B cell (primary cell): ENCODE results near the gene TEP1. TPM values are rescaled to one million over a fixed set of nuclear protein-coding genes. Genes with fewer than 3 reads are reported as not detected.

ENCODE experiments used
- ATAC-seq: fragments of 200-7000 bp; cut with Tn5 transposase; one replicate; pipeline ENCODE4 v1.10.0; 2021; ENCODE audit warnings: low read depth, mild to moderate bottlenecking, moderate number of reproducible peaks, moderate library complexity
- CTCF ChIA-PET: fragments of 350-600 bp; sonication (Branson Sonifier 250); formaldehyde crosslinking; loops from one replicate; lab custom pipeline; 2021; ENCODE audit warnings: antibody characterized with exemption, inconsistent platforms; lab: Charles Lee
- POLR2A ChIA-PET: fragments of 350-600 bp; sonication (Branson Sonifier 250); formaldehyde crosslinking; loops from one replicate; lab custom pipeline; 2021; ENCODE audit warnings: antibody characterized with exemption; lab: Charles Lee
- DNase-seq: peaks from one replicate; pipeline ENCODE4 v3.0.0; 2013
- H2AFZ ChIP-seq: 2 replicates; pipeline ENCODE4 v1.6.1; 2012; ENCODE audit warnings: mild to moderate bottlenecking, low read depth, low read length; ENCODE audit not compliant: insufficient read depth, poor library complexity, severe bottlenecking
- H3K27ac ChIP-seq, 2 donors: 1 replicate in 1 of 2; 2 replicates in 1 of 2; pipeline ENCODE4 v1.5.1; 2012 to 2013; ENCODE audit warnings: low read length in 2 of 2, mild to moderate bottlenecking in 2 of 2, moderate library complexity in 1 of 2
- H3K27me3 ChIP-seq, 4 experiments: fragments of 200-600 bp in 1 of 4; sonication (generic) in 1 of 4; replicated peaks in 1 of 4; 1 replicate in 2 of 4; 2 replicates in 2 of 4; pipeline versions ENCODE4 v1.6.1 to v1.7.0; 2013 to 2016; ENCODE audit warnings: low read length in 3 of 4, mild to moderate bottlenecking in 2 of 4, mixed read lengths in 1 of 4, moderate library complexity in 1 of 4; ENCODE audit not compliant: insufficient read depth in 4 of 4, control insufficient read depth in 3 of 4; ENCODE audit errors: control extremely low read depth in 1 of 4
- H3K36me3 ChIP-seq, 2 experiments: replicated peaks in 1 of 2; 1 replicate in 1 of 2; 2 replicates in 1 of 2; pipeline versions ENCODE4 v1.6.1 to v1.7.1; 2013; ENCODE audit warnings: low read length in 1 of 2; ENCODE audit not compliant: insufficient read depth in 2 of 2, control insufficient read depth in 1 of 2; ENCODE audit errors: control extremely low read depth in 1 of 2, extremely low read depth in 1 of 2
- H3K4me1 ChIP-seq, 2 donors: fragments of 200-600 bp in 1 of 2; sonication (generic) in 1 of 2; 1 replicate in 1 of 2; 2 replicates in 1 of 2; pipeline versions ENCODE4 v1.5.1 to v1.6.1; 2013 to 2017; ENCODE audit warnings: low read length in 2 of 2; ENCODE audit not compliant: control insufficient read depth in 2 of 2, insufficient read depth in 2 of 2
- H3K4me2 ChIP-seq: replicated peaks from 2 replicates; pipeline ENCODE3; 2012; ENCODE audit warnings: mild to moderate bottlenecking, low read depth, low read length; ENCODE audit not compliant: poor library complexity, severe bottlenecking
- H3K4me3 ChIP-seq, 5 experiments: fragments of 200-600 bp in 1 of 5; sonication (generic) in 1 of 5; 1 replicate in 3 of 5; 2 replicates in 2 of 5; pipeline versions ENCODE4 v1.5.1 to v1.7.0; 2011 to 2016; ENCODE audit warnings: low read length in 4 of 5, mild to moderate bottlenecking in 4 of 5, low read depth in 2 of 5, control low read depth in 1 of 5, moderate library complexity in 1 of 5; ENCODE audit not compliant: insufficient read depth in 1 of 5; ENCODE audit errors: control extremely low read depth in 1 of 5, extremely low read depth in 1 of 5
- H3K79me2 ChIP-seq: fragments of 200-600 bp; sonication (generic); one replicate; pipeline ENCODE4 v1.6.0; 2016; ENCODE audit warnings: low read length; ENCODE audit not compliant: control insufficient read depth, insufficient read depth
- H3K9ac ChIP-seq: fragments of 200-600 bp; sonication (generic); 2 replicates; pipeline ENCODE4 v1.6.1; 2017; ENCODE audit warnings: mild to moderate bottlenecking, low read length, moderate library complexity
- H3K9me3 ChIP-seq, 3 donors: one replicate each; pipeline versions ENCODE4 v1.6.1 to v1.7.1; 2013; ENCODE audit warnings: low read length in 2 of 3; ENCODE audit not compliant: control insufficient read depth in 2 of 3, insufficient read depth in 1 of 3; ENCODE audit errors: control extremely low read depth in 1 of 3
- H4K20me1 ChIP-seq: 2 replicates; pipeline ENCODE4 v1.6.0; 2012; ENCODE audit warnings: mild to moderate bottlenecking, low read length; ENCODE audit not compliant: insufficient read depth, control insufficient read depth, poor library complexity, severe bottlenecking
- H3K27ac Mint-ChIP-seq: one replicate; pipeline ENCODE4 v1.8.0; 2021; ENCODE audit warnings: mixed read lengths
- H3K27me3 Mint-ChIP-seq: one replicate; pipeline ENCODE4 v1.8.0; 2021; ENCODE audit warnings: mixed read lengths
- H3K4me1 Mint-ChIP-seq: one replicate; pipeline ENCODE4 v1.8.0; 2021; ENCODE audit warnings: mixed read lengths
- H3K4me3 Mint-ChIP-seq: one replicate; pipeline ENCODE4 v1.8.0; 2021; ENCODE audit warnings: mixed read lengths
- H3K9me3 Mint-ChIP-seq: one replicate; pipeline ENCODE4 v1.8.0; 2022; ENCODE audit warnings: mixed read lengths; ENCODE audit not compliant: insufficient read depth
- CTCF ChIP-seq: fragments of 200-600 bp; IDR thresholded peaks from one replicate; pipeline ENCODE4 v1.8.0; 2022; ENCODE audit warnings: antibody characterized with exemption, mild to moderate bottlenecking
- EZH2 ChIP-seq: IDR thresholded peaks from 2 replicates; pipeline ENCODE4 v1.6.1; 2012; ENCODE audit warnings: borderline replicate concordance, low read depth, mild to moderate bottlenecking, moderate library complexity, low read length; ENCODE audit not compliant: insufficient read depth, poor library complexity, severe bottlenecking
- WGBS: methylation state at CpG from one replicate; pipeline ENCODE4 v1.1.5; 2013; ENCODE audit warnings: missing lambda C conversion rate; ENCODE audit not compliant: insufficient coverage; 5-methylcytosine and 5-hydroxymethylcytosine counted together
- intact Hi-C: fragments of 100-400 bp; cut with micrococcal nuclease; formaldehyde crosslinking; loops from one replicate; pipeline ENCODE4 v1.10.0; 2022
- polyA plus RNA-seq: library from polyadenylated mRNA; depleted of rRNA; stranded (reverse); fragments of >200 nt; gene quantifications from 2 replicates; pipeline ENCODE4 v1.2.3, GENCODE V29; 2012
- total RNA-seq, 2 donors: library from RNA; stranded (reverse); fragments of 120-200 nt in 1 of 2; gene quantifications; 1 replicate in 1 of 2; 2 replicates in 1 of 2; pipeline versions ENCODE4 v1.2.3 to v1.2.4, GENCODE V29; 2013 to 2022

TEP1 gene
- total and polyA plus RNA-seq, 2 donors (not counting 1 experiment from before 2014, with no cell fraction given): 69.9 to 123 TPM

- ATAC-seq (no peak), DNase-seq (no peak)
- Histone ChIP-seq H3K4me2 (no peak overlapping the region), H3K27ac (no peak overlapping the region), H3K9me3 (no peaks in the 10 kb centered on the region), H4K20me1 (no peaks in the 10 kb centered on the region), H3K79me2 (peaks cover 21% of the 10 kb centered on the region), H3K27me3 (no peaks in the 10 kb centered on the region), H3K4me3 (no peak overlapping the region), H2AFZ (no peak overlapping the region), H3K9ac (no peak overlapping the region), H3K4me1 (peaks cover 22 to 24% of the 10 kb centered on the region in 2 donors), H3K36me3 (no peaks in the 10 kb centered on the region)
- CTCF ChIA-PET: interaction anchor here (0.6 to 1.3 kb wide), 2 partner anchors 90 to 112 kb away, joined by 5 read pairs; no protein-coding TSS in a partner anchor
- Mint-ChIP-seq H3K4me3 (no peak overlapping the region), H3K27me3 (no peaks in the 10 kb centered on the region), H3K27ac (no peak overlapping the region), H3K9me3 (no peaks in the 10 kb centered on the region), H3K4me1 (peaks cover 30% of the 10 kb centered on the region)
- 100% methylated on average over 2 of the region's 2 CpGs for WGBS
- no peak for TF ChIP-seq EZH2
- TF ChIP-seq CTCF: no peak
- intact Hi-C loops: no loop called here
- POLR2A ChIA-PET: no interaction called here
Observed at GRCh38 chr14:20418501-20418909, 5.2 kb upstream of the TEP1 start.

GRCh38 chr14:20417250-20418186 lies 4.2 kb upstream of the TEP1 start:
- 60% methylated on average over 3 of the region's 7 CpGs for WGBS
- Histone ChIP-seq H3K27ac (no peak overlapping the region), H3K27me3 (no peaks in the 10 kb centered on the region), H3K79me2 (peaks cover 31% of the 10 kb centered on the region), H3K4me3 (no peak overlapping the region), H3K4me2 (no peak overlapping the region), H4K20me1 (no peaks in the 10 kb centered on the region), H3K9ac (no peak overlapping the region), H3K9me3 (no peaks in the 10 kb centered on the region), H3K4me1 (peaks cover 22 to 24% of the 10 kb centered on the region in 2 donors), H3K36me3 (no peaks in the 10 kb centered on the region), H2AFZ (no peak overlapping the region)
- Mint-ChIP-seq H3K9me3 (no peaks in the 10 kb centered on the region), H3K27me3 (no peaks in the 10 kb centered on the region), H3K4me3 (no peak overlapping the region), H3K27ac (no peak overlapping the region), H3K4me1 (peaks cover 29% of the 10 kb centered on the region)
- CTCF ChIA-PET: interaction anchor here (0.6 to 4.9 kb wide), 10 partner anchors 31 to 273 kb away, joined by 3 to 59 read pairs (median 4); partner anchors contain the start of genes APEX1, OSGEP and PIP4P1
- DNase-seq (no peak), ATAC-seq (no peak)
- intact Hi-C loops: no loop called here
- TF ChIP-seq CTCF: no peak
- no peak for TF ChIP-seq EZH2
- POLR2A ChIA-PET: interaction anchor here (0.5 to 0.6 kb wide), 2 partner anchors 74 to 202 kb away, joined by 3 to 6 read pairs; no protein-coding TSS in a partner anchor
